ENCODE data around the gene ARID2. TPM values are rescaled to one million over a fixed set of nuclear protein-coding genes. Genes with fewer than 3 reads are reported as not detected.
A peak's percentile ranks its signal among the peaks of the same experiment; 100 is the strongest.

Gene ARID2
- 223 and 230 TPM in 2 replicates for total RNA-seq (2013; cell fraction: nucleolus; rRNA removed)
- total RNA-seq (2014; rRNA removed) (20.6 and 20.7 TPM in 2 replicates), total RNA-seq (2014; rRNA removed; fragmentation: Illumina TruSeq; extraction: Trizol) (23.3 and 24.2 TPM in 2 replicates), total RNA-seq (2021) (19.8 and 21.3 TPM in 2 replicates), polyA plus RNA-seq (2011; rRNA removed) (29.8 and 30.2 TPM in 2 replicates), polyA plus RNA-seq (2014; fragmentation: Illumina TruSeq; extraction: Trizol) (13.5 and 13.6 TPM in 2 replicates), polyA plus RNA-seq (2014; fragmentation: Nextera tagmentation; extraction: Ambion mirVana) (10 to 100 TPM in 1 of 2 experiments, 1 to 10 TPM in 1; 9.7 to 24.7 TPM), polyA plus RNA-seq (2014; rRNA removed) (8.5 and 9.2 TPM in 2 replicates), polyA plus RNA-seq (2016; fragmentation: Nextera tagmentation; extraction: Ambion mirVana) (10 to 100 TPM; 16.5 to 20.0 TPM), polyA minus RNA-seq (2011; rRNA and poly(A)+ RNA removed) (103 and 134 TPM in 2 replicates), Bru-seq, nascent RNA (percentile 88 among the genes with signal in this experiment), BruChase-seq, experiment 1, labeled RNA remaining after a 6-hour chase (percentile 81 among the genes with signal in this experiment), BruChase-seq, experiment 2, labeled RNA remaining after a 2-hour chase (percentile 85 among the genes with signal in this experiment)
- polyA plus RNA-seq (2011; ENCODE audit: low read depth): 3.8 TPM
- 18.6 and 19.1 TPM in 2 replicates for polyA plus RNA-seq (2011; cell fraction: cytosol; rRNA removed)
- polyA plus RNA-seq (2011; cell fraction: nucleus; rRNA removed): 29.1 and 41.0 TPM in 2 replicates
- 5.5 and 5.6 TPM in 2 replicates for polyA plus RNA-seq (2012)
- 21.1 and 27.6 TPM in 2 replicates for polyA minus RNA-seq (2011; cell fraction: cytosol; rRNA and poly(A)+ RNA removed)
- polyA minus RNA-seq (2011; cell fraction: nucleus; rRNA and poly(A)+ RNA removed): 91.2 and 134 TPM in 2 replicates
- long read RNA-seq, experiment 1, partial matches to known transcripts: 1 of 4 reads
- long read RNA-seq, experiment 1, other reads (novel, unspliced or antisense): 2 of 4 reads
- long read RNA-seq, experiment 2, full-length matches to known transcripts: 2 of 29 reads
- long read RNA-seq, experiment 2, partial matches to known transcripts: 20 of 29 reads
- long read RNA-seq, experiment 2, other reads (novel, unspliced or antisense): 7 of 29 reads

- in situ Hi-C loops (cut with MboI): no loop called here
- CTCF ChIA-PET: interaction anchor here (0.7 to 7.7 kb wide), 5 partner anchors 10 to 262 kb away, joined by 3 to 109 read pairs (median 3); no protein-coding TSS in a partner anchor
- peaks cover 72% of the 10 kb centered on the region for H3K79me2 ChIP-seq (ENCODE audit: control insufficient read depth, insufficient read depth, low read length)
- peak within 1 kb of the TSS; percentile 95 for H3K27ac ChIP-seq (ENCODE audit: control insufficient read depth, insufficient read depth)
- FAIRE-seq (no peak), DNase-seq (ENCODE audit: low read depth, low spot score) (no peak), ATAC-seq (peak; percentile 31)
- SMC1A ChIA-PET (ENCODE audit: uncharacterized antibody, unreplicated experiment): interaction anchor here (0.9 kb wide), 1 partner anchor 15 kb away, joined by 3 read pairs; no protein-coding TSS in a partner anchor
- POLR2A ChIA-PET: interaction anchor here (0.9 to 2.4 kb wide), 5 partner anchors 13 to 488 kb away, joined by 3 to 9 read pairs (median 3); no protein-coding TSS in a partner anchor
- no peaks in the 10 kb centered on the region for H3K27me3 ChIP-seq (replicated peaks in 1 of 2; ENCODE audit: control insufficient read depth in 2 of 2, insufficient read depth in 2 of 2, low read length in 1 of 2)
- intact Hi-C loops (cut with micrococcal nuclease; ENCODE audit: unreplicated experiment): loop anchor here (2.0 to 10.0 kb wide), 4 partner anchors 155 to 538 kb away; partner anchors contain the start of genes ANO6, SCAF11 and SLC38A1
- H3K4me3 ChIP-seq: peak within 1 kb of the TSS; percentile 93
- peak within 1 kb of the TSS; percentile 100 for H3K9ac ChIP-seq (ENCODE audit: control insufficient read depth, insufficient read depth, low read length)
- WGBS (ENCODE audit: insufficient coverage, insufficient replicate concordance, low lambda C conversion rate, missing lambda C conversion rate): 1% methylated on average over 31 of the region's 88 CpGs
- no peaks in the 10 kb centered on the region for H3K36me3 ChIP-seq (ENCODE audit: control insufficient read depth in 2 of 2, insufficient read depth in 2 of 2, low read length in 1 of 2)
- no peaks in the 10 kb centered on the region for H3K9me3 ChIP-seq (replicated peaks; ENCODE audit: control insufficient read depth, insufficient read depth, low read length)
- no TSS peak for BruUV-seq (replicated peaks)
- H3K4me2 ChIP-seq (ENCODE audit: control insufficient read depth, insufficient read depth): peak within 1 kb of the TSS; percentile 73
- peak within 1 kb of the TSS; percentile 88 for H2AFZ ChIP-seq (ENCODE audit: control insufficient read depth, low read depth, low read length)
- RAD21 ChIA-PET (ENCODE audit: unreplicated experiment): interaction anchor here (1.0 to 7.1 kb wide), 7 partner anchors 13 to 512 kb away, joined by 3 to 79 read pairs (median 4); no protein-coding TSS in a partner anchor
- H4K20me1 ChIP-seq (ENCODE audit: control insufficient read depth, insufficient read depth): no peaks in the 10 kb centered on the region
- no peaks in the 10 kb centered on the region for H3K4me1 ChIP-seq (ENCODE audit: control insufficient read depth, insufficient read depth, low read length)
- TF ChIP-seq EZH2 (IDR thresholded peaks at IDR 0.05; ENCODE audit: borderline replicate concordance, control insufficient read depth, low read depth, low read length) (no peak), USF1 (IDR thresholded peaks at IDR 0.05; ENCODE audit: borderline replicate concordance, extremely low read length, insufficient read depth, low read depth, low read length) (no peak), BMI1 (IDR thresholded peaks at IDR 0.05; ENCODE audit: borderline replicate concordance) (no peak), GATAD2B (conservative IDR thresholded peaks at IDR 0.05; ENCODE audit: low read depth) (no peak), SMAD5 (IDR thresholded peaks at IDR 0.05; ENCODE audit: low read depth) (no peak), CHD1 (IDR thresholded peaks at IDR 0.05; ENCODE audit: low read depth, low read length) (0 out of 2 replicates have a peak, but pooled peaks have one; percentile 61), SIN3A (IDR thresholded peaks at IDR 0.05; ENCODE audit: low read depth, low read length) (0 out of 2 replicates have a peak, but pooled peaks have one; percentile 59), MYB (IDR thresholded peaks at IDR 0.05; ENCODE audit: borderline replicate concordance, low read depth, low read length) (no peak), PAX5 (IDR thresholded peaks at IDR 0.05; ENCODE audit: borderline replicate concordance, low read depth, low read length) (no peak), CEBPB (IDR thresholded peaks at IDR 0.05; ENCODE audit: borderline replicate concordance in 1 of 2, low read depth in 2 of 2, low read length in 2 of 2) (no peak), SPI1 (IDR thresholded peaks at IDR 0.05; ENCODE audit: borderline replicate concordance, insufficient read depth, low read depth, low read length) (no peak), TCF3 (IDR thresholded peaks at IDR 0.05; ENCODE audit: borderline replicate concordance, insufficient read depth, low read depth, low read length) (0 out of 2 replicates have a peak, but pooled peaks have one; percentile 26), BCL11A (IDR thresholded peaks at IDR 0.05; ENCODE audit: low read depth, low read length) (0 out of 2 replicates have a peak, but pooled peaks have one; percentile 3), ZNF384 (IDR thresholded peaks at IDR 0.05; ENCODE audit: borderline replicate concordance, low read depth, low read length) (0 out of 2 replicates have a peak, but pooled peaks have one; percentile 9), EED (IDR thresholded peaks at IDR 0.05; ENCODE audit: low read depth) (0 out of 2 replicates have a peak, but pooled peaks have one; percentile 23), SMC3 (IDR thresholded peaks at IDR 0.05; ENCODE audit: borderline replicate concordance, low read length) (no peak), ATF3 (IDR thresholded peaks at IDR 0.05; ENCODE audit: borderline replicate concordance, extremely low read depth, low read depth, low read length) (no peak)
Observed at GRCh38 chr12:45729233-45730083, at the start of gene ARID2. TSS of gene ARID2 (plus strand) at chr12:45729706. CDS start at chr12:45729837, 131 bp downstream.
